NCI-H2227 (cell line): ENCODE measurements around the gene STEAP3.

ENCODE experiments used
- DNase-seq: peaks from one replicate; lab custom pipeline; 2025; ENCODE audit not compliant: unreplicated experiment; lab: John Stamatoyannopoulos, UW

The STEAP3 gene

DNA sequence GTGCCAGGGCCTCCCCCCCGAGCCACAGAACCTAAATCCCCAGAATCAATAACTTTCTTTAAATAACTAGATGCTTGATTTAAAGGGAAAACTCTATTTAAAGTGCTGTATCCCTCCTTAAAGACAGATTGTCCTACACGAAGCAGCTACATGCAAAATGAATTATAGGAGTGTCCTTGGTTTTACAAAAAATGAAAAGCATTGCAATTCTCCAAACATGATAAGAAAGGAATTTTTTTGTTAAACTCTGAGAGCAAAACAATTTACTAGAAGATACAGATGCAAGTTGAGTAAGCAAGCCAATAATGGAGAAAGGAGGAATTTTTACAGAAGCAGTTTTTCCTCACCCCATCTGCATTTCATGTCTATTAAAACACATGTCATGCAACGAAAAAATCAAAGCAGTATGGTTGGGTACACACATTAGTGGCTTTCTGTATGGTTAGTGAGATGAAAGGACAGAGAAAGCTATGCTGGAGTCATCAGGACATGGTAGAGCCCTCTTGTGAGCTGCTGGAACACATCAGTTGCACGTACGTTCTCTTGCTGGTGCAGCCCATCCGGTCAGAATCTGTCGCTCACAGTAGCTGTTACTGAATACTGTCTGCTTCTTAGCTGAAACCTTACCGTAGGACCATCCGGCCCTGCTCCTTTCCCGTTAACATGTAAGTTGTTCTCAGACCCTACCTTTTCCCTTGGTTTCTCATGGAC lies 25.9 kb upstream of the STEAP3 start:
- no peak for DNase-seq

DNA sequence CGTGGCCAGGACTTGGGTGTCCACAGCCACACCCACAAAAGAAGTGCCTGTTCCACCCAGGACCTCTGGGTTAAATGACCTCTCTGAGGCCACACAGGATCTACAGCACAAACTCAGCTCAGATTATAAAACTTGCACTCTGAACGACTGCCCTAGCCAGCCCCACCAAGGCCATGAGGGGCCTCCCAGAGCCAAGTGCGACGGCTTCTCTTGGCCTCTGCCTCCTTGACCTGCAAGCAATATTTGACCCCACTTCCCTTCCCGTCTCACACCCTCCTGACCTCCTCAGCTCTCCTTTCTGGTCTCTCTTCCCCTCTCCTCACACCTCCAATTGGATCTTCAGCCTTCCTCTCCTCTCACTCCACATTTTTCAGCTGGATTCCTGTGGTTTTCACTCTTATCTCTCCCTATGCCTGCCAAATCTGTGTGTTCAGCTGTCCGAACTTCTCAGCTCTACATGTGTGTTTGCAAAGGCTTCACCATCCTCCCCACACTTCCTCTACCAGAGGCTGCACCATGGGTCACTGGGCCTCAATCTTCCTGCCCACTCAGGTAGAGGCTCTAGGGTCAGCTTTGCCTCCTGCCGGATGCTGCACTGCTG lies 25.3 kb upstream of the STEAP3 start:
- no peak for DNase-seq

DNA sequence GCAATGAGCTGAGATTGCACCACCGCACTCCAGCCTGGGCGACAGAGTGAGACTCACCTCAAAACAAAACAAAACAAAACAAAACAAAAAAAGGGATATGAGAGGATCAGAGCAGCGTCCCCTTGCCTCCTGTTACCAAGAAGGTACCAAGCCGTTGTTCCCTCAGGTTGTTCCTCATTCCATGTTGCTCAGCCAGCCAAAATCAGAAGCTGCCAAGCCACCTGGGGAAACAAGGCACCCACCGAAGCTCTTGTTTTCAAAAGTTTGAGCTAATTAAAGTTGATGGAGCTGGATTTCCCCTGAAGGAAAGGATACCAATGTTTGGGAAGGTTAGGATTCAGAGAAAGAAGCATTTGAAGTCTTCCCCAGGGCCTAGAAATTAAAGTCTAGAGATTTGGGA lies 21.8 kb upstream of the STEAP3 start:
- no peak for DNase-seq

DNA sequence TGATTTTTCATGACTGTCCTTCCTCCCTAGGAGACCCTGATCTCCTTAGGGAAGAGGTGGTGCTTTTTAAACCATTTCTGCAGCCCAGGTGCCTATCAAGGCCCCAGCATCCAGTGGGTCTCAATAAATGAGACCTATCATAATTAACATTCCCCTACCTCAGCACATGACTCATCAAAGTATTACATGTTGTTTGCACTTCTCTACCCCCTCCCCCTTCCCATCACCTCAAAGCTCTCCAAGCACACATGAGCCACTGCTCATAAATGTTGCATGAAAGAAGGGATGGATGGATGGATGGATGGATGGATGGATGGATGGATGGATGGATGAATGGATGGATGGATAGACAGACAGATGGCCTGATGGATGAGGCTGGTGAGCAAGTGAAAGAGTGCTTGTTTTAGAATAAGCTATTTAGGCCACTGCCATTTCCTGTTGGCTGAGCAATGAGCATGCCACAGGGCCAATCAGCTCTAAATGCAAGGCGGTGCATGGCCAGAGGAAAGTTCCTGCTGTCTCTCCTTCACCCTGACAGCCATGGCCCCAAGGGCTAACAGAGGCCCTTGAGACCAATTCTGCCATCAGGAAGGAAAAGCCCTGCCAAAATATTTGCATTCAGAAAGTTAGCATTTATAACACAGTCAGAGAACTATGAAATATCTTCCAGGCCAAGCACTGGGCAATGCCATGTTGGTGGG lies 20.9 kb upstream of the STEAP3 start:
- DNase-seq = no peak

DNA sequence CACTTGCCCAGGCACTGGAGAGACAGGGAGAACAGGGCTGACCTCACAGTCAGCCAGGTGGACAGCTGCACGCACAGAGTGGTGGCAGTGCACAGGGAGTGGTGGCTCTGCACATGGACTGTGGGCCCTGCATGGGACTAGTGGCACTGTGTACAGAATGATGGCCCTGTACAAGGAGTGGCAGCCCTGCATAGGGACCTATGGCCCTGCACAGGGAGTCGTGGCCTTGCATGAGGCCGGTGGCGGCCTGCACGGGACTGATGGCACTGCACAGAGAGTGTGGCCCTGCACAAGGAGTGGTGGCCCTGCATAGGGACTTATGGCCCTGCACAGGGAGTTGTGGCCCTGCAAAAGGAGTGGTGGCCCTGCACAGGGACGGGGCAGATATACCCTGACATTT lies 19.1 kb upstream of the STEAP3 start:
- no peak for DNase-seq

DNA sequence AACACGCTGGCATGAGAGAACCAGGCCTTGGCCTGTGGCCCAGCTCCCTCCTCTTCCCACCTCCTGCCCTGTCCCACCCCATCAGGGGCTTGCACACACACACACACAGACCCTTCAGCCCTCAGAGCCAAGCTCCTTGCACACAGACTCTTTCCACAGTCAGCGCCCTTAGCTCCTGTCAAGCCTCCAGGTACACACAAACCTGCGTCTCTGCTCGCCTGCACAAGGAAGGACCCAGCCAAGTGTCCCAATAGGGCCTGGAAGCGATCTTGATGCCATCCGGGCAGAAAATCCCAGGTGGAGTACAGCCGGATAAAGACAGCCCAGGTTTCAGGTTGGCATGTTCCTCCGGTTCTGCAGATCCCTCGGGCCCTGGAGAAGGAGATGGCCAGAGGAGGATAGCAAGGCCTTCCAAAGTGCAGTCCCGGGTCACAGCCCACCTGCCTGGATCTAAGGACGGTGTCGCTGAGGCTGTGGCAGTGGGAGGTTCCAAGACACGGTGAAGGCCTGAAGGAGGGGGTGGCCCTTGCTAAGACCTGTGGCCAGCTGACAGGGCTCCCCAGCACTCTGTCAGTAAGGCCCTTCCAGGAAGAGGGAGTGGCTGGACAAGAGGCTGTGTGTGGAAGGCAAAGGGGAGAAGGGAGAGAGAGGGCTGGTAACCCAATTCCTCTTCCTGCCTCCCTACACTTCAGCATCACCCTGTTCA lies 18.5 kb upstream of the STEAP3 start:
- no peak for DNase-seq

DNA sequence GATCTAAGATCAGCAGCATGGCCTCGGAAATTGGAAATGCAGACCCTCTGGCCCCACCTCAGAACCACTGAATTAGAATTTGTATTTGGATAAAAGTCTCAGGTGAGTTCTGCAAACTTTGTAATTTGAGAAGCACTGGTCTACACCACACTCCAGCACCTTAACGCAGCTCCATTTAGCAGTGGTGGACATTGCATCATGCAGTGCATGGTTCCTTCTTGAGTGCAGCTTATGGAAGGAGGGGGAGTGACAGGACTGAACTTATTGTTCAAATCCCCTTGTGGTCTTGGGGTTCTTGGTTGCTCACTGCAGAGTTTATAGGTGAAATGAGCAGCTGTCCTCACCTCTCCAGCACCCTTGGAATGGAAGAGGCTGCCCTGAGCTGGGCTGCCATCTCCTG lies 17.4 kb upstream of the STEAP3 start:
- DNase-seq = no peak

DNA sequence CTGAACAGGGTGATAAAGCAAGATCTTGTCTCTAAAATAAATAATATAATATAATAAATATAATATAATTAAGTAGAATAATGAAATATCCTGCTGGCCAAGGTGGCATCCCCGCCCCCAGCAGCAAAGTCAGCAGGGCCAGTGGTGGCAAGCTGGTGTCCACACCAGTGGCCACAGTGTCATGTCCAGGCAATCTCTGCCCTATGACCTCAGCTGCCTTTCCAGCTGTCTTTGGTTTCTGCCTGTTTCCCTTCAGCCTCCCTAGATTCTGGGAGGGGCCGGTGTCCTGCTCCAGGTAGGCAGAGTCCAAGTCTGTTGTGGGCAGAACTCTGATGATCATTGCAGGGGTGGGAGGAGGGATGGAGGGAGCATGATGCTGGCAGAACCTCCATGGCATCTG lies 16.2 kb upstream of the STEAP3 start:
- no peak for DNase-seq

DNA sequence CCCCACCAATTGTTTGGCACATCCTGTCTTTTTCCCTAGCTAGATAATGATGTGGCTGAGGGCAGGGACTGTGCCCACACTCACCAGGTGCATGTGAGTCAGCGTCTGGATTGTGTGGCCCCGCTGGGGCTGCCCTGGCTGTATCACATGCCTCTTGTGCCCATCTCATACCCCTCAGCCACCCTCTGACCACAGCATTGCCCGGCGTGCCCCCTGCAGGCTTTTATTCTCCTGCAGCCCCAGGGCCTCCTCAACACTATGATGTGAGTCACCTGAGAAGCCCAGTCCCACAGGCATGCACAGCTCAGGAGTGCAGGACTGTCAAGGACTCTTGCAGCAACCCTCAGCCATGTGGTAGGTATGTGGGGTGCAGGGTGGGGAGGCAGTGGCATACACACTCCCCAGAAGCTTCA lies 14.8 kb upstream of the STEAP3 start:
- no peak for DNase-seq

DNA sequence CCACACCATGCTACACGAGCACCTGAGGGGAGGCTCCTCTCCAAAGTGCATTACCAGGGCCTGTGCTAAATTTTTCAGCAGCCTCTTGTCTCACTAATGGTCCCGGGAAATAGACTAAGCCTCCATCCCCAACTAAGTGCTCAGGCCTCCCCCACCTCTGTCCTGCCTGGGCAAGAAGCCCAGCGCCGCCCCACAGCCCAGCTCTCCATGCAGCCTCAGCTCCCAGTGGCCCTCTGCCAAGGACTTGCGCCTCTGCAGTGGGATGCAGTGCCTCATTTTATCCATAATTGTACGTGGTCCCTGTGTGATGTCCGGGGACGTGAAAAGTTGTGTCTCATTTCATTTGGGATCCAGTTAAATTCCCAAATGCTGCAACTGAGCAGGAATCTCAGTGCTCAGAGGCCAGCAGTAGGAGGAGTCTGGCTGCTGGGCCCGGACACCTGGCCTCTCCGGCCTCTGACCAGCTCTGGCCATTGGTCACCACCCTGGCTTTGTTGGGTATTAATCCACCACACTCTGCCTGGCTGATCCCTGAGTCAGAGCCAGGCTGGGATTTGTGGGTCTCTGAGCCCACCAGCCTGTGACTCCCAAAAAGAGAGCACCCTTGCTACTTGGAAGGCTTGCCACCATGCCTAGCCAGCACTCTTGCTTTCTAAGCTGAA lies 11.4 kb upstream of the STEAP3 start:
- DNase-seq = no peak

DNA sequence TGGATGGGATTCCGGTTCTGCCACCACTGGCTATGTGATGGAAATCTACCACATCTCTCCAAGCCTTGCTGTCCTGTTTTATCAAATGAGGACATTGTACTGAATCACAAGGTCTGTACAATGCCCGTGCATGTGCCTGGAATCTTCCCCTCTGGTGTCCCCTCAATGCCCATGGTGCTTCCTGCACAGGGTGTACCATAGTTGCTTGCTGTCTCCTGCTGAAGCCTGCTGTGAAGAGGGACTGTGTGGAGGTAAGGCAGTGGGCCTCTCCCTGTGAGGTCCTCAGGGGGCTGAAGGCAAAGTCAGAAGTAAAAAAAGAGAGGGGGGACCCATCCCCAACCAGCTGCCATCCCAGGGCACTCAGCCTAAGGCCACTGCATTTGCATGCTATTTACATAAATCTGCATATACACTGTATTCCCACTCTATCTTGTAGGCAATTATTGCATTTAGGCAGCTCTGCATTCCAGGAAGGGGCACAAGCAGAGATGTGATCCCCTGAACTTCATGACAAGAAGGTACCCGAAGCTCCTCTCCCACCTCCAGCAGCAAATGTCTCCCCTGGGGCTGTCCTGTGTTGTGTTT lies 9.1 kb upstream of the STEAP3 start:
- no peak for DNase-seq

DNA sequence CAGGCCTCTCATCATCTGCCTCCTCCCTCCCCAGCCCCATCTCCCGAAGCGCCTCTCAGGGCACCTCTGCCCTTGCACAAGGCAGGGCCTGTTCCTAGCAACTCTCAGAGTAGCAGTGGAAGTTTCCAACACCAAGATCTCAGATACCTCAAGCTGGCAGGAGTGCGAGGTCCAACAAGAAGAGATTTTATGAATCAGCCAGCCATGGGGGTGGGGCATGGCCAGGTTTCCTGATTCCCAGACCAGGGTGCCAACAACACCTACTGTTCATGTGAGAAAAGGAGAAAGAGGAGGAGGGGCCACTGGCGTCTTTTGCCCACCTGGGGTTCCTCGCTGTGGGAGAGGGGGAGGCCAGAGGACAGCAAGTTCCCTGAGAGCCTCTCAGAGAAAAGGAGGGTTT lies 6.6 kb upstream of the STEAP3 start:
- no peak for DNase-seq

DNA sequence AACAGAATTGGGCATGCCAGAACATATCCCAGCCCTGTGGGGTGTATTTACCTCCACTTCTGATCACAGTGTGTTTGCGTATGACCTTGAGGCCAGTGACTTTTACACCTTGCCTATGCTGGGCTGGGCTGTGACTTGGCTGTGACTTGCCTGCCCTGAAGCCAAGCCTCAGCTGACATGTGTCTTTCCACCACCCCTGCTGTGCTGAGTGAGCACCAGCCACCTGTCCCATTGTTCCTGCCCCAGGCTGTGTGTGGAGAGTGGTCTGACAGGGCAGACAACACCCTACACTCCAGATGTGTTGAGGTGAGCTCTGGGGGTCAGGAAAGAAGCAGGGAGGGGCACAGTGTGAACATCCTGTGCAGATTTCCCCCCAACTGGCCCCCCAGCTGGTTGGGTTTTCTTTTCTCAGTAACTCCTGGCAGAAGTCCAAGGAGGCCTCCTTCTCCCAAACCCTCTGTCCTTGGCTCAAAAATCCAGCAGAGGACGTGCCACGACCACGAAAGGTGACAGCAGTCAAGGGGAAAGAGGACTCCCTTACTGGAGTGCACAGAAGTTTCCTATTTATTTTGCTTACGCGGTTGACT lies 5.1 kb upstream of the STEAP3 start:
- DNase-seq = peak; percentile 28

DNA sequence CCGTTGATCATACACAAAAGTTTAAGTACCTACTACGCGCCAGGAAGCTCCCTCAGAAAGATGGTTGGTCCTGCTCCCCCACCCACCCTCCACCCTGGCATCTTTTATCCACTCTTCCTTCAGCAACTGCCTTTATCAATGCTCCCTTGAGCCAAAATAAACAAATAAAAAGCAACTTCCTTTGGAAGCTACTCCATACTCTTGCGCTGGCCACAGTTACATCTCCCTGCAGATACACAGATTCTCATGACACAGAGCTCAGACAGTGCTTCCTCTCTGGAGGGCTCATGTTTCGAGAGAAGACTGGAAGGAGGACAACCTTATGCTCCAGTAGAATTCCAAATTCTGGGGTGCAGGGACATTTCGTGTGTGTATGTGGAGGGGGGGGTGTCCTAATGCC lies 3.8 kb upstream of the STEAP3 start:
- DNase-seq = no peak

DNA sequence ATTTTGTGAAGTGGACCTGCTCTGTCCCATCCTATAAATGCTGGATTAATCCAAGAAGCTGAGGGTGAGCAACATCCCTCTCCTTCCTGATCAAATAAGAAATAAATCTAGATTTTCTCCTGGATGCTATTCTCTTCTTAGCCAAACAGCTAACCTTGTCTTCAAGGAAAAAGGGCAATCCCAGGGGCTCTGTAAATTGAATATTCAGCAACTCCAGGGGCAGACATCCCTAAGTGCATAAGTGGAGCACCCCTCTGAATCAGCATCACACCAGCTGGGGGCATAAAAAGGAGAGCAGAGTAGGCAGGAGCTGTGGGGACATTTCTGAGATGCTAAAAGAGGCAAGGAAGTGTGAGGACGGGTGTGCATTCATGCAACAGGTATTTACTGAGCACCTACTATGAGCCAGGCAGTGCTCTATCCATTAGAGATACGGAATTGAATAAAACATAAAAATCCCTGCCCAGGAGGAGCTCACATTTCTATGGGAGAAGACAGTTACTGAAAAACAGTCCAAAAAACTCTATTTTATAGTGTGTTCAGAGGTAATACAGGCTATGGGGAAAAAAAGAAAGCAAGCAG lies 2.8 kb upstream of the STEAP3 start:
- DNase-seq = no peak

DNA sequence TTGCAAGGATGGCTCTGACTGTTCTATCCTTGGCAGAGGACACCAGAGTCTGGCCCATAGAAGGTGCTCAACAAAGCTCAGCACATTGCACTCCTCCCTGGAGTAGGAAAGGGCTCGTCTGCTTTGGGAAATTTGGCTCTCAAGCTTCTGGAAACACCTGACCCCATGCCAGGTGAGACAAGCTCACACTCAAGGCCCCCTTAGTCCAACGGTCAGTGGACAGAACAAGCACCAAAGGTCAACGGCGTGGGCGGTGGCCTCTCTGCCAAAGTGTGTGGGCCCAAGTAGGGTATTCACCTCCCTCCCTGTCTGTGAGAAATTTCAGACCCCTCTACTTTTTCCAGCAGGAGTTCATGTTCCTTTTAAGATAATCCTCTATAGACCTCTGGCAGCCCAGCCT lies 2.0 kb upstream of the STEAP3 start:
- no peak for DNase-seq

DNA sequence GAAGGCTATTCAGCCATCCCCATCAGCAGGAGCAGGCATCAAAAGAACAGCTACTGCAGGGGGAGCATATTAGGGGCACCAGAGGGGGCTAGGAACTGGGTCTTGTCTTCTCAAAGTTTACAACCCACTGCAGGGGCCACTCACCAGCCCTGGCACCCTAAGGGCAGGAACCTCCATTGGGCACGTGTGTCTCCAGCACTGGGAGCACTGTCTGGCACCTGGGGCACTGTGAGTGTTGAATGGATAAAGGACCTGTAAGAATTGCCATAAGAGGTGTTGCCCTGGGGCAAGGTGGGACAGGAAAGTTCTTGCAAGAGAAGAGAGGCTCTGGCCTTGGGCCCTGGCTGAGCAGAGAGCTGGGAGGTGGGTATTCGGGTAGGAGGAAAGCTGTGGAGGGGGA lies 1.4 kb upstream of the STEAP3 start:
- no peak for DNase-seq

DNA sequence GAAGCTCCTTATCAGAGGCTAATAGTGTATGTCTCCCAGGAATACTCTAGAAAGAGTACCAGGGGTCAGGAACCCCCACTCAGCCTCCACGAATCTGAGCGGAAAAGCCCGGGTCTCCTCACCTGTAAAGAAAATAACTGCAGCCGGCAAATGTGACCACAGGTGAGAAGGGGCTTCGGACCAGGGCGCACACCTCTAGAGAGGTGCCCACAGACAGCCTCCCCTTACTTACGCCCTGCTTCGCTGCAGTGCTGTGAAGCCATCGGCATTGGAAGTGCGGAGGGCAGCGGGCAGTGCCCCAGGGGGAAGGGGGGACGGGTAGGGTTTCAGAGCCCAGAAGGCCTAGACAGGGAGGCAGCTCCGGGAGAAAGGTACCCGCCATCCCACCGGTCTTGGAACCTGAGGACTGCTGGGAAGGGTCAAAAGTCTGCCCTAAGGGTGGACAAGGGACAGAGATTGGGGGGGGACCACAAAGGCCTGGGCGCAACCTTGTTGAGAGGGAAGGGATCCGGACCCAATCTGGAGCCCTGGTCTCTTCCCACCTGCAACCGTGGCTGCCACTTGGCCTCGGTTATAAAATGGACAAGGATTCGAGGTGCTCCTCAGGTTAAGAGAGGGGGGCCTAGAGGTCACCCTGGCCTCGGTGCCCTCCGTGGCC lies 642 bp upstream of the STEAP3 start:
- DNase-seq = no peak

DNA sequence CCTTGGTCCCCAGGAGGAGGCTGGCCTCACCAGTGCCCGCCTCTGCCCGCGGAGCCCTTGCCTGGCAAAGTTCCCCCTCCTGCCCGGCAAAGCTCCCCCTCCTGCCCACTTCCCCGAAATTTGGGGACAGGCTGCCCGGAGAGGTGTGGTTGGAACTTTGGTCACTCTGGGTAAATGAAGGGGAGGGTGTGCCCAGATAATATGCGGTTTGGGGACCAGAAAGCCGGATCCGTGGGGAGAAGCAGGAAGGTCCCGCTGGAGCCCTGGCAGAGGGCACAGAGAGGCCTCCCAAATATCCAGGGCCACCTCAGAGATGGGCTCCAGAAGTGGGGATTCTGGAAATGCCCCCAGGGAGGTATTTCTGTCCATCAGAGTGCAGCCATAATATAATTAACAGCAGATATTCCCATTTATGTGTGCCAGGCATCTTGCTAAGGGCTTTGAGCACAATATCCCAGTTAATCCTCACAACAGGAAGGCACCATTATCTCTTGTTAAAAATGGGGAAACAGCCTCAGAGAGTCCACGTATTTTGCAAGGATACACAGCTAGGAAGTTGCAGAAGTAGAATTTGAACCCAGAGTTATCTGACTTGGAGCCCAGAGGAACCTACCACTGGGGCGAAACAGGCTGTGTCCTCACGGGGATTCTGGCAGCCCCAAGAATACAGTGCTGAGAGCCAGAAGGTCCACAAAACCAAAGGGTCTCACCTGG lies 914 bp downstream of the STEAP3 start:
- no peak for DNase-seq
